GM04504 (cell line): ENCODE measurements around the gene PARP15.
"Not testable (repeated sequence)": the region's sequence is repeated elsewhere in the genome, so short reads cannot be mapped to it uniquely, and the experiment has no call there.

Source experiments
- DNase-seq: peaks from one replicate; pipeline ENCODE4 v3.0.0-alpha.2; 2012; ENCODE audit warnings: low read depth

The PARP15 gene

DNA sequence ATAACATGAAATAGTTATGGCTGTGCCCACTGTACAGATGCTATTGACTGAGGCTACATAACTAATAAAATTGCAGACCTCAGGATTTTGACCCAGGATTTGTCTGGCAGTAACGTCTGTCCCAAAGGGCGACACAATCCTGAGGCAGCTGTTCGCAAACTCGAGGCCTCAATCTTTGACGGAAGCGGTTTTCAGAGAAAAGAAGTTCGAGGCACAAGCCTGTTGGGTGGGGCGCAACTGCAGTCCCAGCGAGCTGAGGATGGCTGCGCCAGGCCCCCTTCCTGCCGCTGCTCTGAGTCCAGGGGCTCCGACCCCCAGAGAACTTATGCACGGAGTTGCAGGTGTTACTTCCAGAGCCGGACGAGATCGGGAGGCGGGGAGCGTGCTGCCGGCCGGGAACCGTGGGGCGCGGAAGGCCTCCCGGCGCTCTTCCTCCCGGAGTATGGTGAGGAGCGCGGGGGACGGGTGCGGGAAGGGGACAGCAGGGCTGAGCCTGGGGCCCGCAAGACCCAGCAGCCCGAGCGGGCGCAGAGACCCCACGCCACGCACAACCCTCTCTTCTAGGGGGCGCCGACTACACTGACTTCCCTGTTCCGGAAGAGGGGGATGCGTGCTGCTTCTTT, at the start of gene PARP15:
PARP15 (plus strand) TSS at position 242 of the 623 bp plus-strand sequence; CDS start at position 260, 18 bp downstream.
- no peak for DNase-seq

- DNase-seq = no peak
Measured at GRCh38 chr3:122530164-122530563, 47.3 kb upstream of the PARP15 start.

- no peak for DNase-seq
Measured at GRCh38 chr3:122533480-122533879, 44.0 kb upstream of the PARP15 start.

GRCh38 chr3:122533931-122534334, 43.5 kb upstream of the PARP15 start:
- peak; percentile 68 for DNase-seq

- DNase-seq = no peak
Measured at GRCh38 chr3:122535964-122536631, 41.4 kb upstream of the PARP15 start.

DNA sequence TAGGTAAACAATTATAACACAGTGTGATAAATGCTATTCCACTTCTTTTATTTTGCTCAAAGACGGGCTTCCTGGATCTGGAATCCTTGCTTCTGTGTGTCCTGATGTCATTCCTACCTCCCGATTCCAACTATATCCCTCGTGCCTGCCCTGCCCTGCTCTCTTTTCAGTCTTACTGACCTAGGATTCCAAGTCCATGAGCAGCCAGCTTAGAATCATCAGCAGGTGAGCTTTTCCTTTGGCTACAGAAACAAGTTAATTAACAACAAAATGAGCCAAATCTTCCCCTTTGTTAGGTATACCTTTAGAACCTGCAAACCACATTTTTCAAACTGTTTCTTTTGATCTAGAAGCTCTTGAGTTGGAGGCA, 40.8 kb upstream of the PARP15 start:
- DNase-seq = no peak

DNA sequence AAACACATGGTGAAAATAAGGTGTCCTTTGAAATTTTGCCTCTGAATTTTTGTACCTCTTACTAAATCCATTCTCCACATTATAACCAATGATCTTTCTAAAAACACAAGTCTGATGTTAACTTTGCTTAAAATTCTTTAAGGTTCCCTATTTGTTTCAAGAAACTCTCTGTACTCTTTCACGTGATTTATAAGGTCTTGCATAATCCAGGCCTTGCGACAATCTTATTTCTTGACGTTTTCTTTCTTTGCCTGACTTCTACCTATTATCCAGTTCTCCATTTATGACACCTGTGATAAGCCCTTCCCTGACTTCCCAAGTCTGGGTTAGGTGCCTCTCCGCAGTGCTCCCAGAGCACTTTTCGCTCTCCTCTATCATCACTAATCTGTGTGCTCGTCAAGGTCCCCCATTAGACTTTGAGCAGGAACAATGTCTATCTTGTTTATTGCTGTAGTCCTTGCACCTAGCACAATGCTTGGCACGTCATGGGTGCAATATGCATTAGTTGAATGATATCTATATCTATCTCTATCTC, 38.4 kb upstream of the PARP15 start:
- no peak for DNase-seq

DNA sequence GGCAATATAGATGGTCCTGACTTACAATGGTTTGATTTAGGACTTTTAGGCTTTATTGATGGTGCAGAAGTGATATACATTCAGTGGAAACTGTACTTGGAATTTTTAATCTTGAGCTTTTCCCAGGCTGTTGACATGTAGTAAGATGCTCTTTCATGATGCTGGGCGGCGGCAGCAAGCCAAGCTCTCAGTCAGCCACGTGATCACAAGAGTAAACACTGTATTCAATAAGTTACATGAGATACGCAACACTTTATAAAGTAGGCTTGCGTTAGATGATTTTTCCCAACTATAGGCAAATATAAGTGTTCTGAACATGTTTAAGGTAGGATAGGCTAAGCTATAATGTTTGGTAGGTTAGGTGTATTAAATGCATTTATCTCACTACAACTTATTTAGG, 31.3 kb upstream of the PARP15 start:
- DNase-seq = no peak

GRCh38 chr3:122548076-122548475, 29.4 kb upstream of the PARP15 start:
- DNase-seq = no peak

DNA sequence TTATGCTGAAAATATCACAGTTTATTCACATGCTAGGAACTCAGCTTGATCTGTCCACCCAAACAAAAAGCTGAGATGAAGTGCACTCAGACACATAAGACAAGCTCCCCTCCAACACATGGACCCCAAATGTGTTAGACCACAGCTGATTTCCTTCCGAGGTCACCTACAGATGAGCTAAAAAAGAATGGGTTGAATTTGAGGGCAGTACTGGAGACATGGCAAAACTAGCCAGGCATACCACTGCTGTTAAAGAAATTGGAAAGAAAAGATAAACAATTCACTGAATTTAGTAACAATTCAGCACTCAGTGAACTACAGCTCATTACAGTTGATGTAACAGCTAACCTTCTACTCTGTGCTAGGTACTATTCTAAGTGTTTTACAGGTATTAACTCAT, 28.8 kb upstream of the PARP15 start:
- DNase-seq = no peak

DNA sequence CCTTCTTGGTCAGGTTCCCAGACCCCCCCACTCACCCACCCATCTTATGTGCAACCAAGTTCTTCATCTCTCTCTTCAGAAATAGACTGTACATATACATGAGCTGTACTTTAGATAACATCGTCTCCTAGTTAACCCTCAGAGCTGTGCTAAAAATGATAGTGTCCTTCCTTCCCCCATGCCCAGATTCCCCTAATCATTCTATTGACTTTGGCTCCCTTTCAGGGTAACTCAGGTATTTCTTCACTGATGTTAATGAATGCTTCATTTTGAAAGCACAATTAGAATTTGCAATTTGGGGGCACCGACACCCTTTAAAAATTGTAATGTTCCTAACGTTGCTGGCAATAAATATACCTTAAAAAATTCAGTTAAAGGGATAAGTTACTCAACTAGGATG, 24.3 kb upstream of the PARP15 start:
- no peak for DNase-seq

DNA sequence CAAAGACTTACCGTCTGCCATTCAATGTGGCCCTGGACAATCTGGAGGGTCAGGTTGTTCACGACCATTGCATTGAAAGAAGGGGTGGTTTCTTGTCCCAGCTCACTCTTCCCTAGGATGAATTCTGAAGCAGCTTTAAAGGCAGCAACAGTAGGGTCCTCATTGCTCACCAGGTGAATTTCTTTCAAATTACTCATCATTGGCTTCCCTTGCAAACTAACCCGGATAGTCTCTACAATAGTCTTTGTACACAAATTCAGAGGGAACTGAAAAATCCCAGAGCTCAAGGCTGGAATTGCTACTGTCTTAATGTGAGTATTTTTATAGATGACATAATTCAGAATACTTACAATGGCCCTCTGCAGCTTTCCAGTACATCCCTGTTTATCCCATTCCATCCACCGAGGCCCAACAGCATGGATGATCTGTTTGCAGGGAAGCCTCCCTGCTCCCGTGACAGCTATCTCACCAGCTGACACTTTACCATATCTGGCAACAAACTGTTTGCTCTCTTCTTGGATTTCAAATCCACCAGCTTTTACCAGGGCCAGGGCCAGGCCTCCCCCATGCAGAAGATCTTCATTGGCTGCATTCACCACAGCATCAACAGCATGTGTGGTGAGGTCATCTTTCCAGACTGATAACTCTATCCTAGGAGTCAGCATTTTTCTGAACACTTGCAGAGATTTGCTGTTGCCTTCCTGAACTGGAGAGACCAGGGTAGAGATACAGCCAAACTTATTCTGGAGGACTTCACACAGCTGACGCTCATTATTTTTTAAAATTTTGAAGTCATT, 22.0 kb upstream of the PARP15 start:
- no peak for DNase-seq

DNA sequence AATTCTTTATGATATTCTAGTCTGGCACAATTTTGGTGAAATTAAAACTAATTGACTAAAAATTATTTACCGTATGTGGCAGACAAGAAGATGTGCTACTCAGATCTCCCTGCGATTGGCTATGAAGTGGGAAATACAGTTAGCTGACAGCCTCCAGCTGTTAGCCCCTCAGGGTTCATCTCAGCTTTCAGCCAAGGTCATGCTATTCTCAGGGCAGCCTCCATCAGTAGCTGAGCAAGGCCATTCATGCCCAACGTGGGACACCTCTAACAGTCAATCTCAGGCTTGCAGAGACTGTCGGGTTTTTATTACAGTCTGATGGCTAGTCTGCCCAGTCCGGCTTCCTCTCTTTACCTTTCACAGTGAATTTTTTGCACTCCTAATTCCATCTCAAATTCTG, 20.1 kb upstream of the PARP15 start:
- no peak for DNase-seq

GRCh38 chr3:122558605-122559004, 18.8 kb upstream of the PARP15 start:
- DNase-seq = no peak

DNA sequence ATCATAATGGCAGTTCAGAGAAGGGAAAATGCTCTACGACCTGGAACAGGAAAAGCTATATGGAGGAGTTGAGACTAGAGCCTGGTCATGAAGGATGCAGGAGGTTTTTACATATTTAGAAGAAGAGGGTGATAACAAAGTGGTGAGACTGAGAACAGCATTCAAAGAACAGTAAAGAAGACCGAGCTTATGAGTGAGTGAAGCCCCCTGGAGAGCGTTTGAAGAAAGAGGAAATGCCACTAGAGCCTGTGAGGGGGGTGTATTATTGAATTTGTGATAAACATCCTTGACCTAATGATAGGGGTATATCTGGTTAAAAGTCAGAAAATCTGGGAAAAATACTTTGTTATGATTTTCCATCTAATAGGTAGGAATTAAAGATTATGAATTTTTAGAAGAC, 17.5 kb upstream of the PARP15 start:
- DNase-seq = no peak

- DNase-seq = peak; percentile 32
Measured at GRCh38 chr3:122560680-122561079, 16.8 kb upstream of the PARP15 start.

GRCh38 chr3:122562923-122563716, 14.3 kb upstream of the PARP15 start:
- DNase-seq = no peak

- DNase-seq = no peak
Measured at GRCh38 chr3:122563717-122564025, 13.8 kb upstream of the PARP15 start.

DNA sequence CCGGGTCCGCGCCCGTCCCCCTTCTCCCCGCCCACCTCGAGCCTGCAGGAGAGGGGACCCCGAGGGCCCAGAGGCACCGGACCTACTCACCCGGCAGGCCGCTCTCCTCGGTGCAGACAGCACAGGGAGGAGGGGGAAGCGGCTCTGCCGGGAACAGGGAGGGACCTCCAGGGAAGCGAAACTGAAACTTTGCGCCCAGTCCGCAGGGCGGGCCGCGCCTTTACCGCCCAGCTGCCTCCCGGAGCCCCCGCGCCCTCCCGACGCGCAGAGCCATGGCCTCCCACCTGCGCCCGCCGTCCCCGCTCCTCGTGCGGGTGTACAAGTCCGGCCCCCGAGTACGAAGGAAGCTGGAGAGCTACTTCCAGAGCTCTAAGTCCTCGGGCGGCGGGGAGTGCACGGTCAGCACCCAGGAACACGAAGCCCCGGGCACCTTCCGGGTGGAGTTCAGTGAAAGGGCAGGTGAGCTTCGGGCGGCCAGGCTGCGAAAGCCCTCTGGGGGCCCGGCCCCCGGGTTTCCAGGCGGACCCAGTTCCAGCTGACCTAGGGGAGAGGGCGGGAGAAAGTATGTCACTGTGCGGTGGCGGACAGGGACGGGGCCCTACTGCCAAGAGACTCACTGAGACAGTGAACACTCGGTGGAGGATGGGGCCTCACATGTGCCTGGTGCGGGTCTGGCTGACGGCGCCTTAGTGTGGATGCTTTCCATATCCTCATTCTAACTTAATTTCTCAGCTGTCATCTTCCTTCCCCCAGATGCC, 13.1 kb upstream of the PARP15 start, which contains the start of the genes DTX3L and PARP9:
DTX3L (plus strand) TSS at position 184 of the 758 bp plus-strand sequence; CDS start at position 273, 89 bp downstream.
PARP9 (minus strand) TSS at position 146 of the 758 bp plus-strand sequence. CDS start 4,680 bp downstream, outside the sequence.
- peak; percentile 53 for DNase-seq

DNA sequence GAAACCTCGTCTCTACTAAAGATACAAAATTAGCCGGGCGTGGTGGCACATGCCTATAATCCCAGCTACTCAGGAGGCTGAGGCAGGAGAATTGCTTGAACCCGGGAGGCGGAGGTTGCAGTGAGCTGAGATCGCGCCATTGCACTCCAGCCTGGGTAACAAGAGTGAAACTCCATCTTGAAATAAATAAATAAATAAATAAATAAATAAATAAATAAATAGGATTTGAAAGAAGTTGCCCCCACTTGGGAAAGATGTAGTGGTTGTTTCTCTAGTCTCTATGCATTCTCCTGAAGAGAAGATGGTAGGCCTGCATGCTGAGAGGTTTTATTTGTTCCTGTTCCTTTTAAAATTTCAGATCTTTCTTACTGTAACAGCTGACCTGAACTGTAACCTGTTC, 9.3 kb upstream of the PARP15 start:
- DNase-seq = not testable (repeated sequence)

- DNase-seq = no peak
Measured at GRCh38 chr3:122568755-122569154, 8.7 kb upstream of the PARP15 start.
